GM13977 (cell line): Measurements from ENCODE around the gene CDC42BPA.

ENCODE experiments used
- DNase-seq: peaks from one replicate; pipeline ENCODE4 v3.0.0; 2012; ENCODE audit warnings: low spot score
- in situ Hi-C: fragments of 300-500 bp; cut with MboI; formaldehyde crosslinking; loops from one replicate; pipeline ENCODE4 v1.12.0; 2022; ENCODE audit warnings: low sequenced_read_pairs, low pct_unique_long_range_greater_than_20kb, mixed read lengths, inconsistent platforms; ENCODE audit not compliant: unreplicated experiment
- TF ChIP-seq, protein P1 (sequence below): IDR thresholded peaks from 2 replicates; pipeline ENCODE4 v1.5.1; 2012; ENCODE audit warnings: mild to moderate bottlenecking, control low read depth; ENCODE audit not compliant: insufficient read depth; ENCODE audit errors: extremely low read depth, missing control alignments

Gene CDC42BPA

DNA sequence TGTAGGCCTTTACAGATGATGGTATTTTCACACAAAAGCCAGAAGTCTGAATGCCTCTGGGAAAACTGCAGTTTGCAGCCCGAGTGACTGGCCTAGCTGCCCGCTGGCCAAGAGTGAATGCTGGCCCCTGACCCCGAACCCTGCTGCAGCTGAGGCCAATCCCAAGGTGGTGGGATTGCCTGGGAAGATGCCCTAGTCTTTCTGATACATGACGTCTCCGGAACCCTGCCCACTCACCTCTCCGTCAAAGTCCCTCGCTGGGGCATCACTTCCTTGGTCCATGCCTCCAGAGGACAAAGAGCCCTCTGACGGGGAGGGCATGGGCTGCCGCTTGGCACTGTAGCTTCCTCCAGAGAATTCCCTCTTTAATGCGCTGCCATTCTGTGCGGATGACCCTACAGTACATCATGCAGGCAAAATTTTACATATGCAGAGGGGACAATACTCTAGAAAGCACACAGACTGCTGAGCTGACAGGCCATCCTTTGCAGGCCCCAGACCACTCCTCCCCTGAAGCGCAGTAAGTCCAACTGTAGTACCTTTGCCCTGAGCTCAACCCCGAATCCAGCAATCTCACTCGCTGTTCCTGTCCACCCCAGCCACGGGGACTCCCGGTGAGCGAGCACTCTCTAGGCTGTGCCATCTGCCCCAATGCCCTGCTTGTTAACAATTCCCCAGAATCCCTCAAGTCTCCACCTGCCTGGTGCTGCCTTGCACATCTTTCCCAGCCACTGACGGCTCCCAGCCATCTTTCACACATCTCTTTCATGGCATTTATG, 323.5 kb downstream of the CDC42BPA start:
- TF ChIP-seq, protein P1, sequence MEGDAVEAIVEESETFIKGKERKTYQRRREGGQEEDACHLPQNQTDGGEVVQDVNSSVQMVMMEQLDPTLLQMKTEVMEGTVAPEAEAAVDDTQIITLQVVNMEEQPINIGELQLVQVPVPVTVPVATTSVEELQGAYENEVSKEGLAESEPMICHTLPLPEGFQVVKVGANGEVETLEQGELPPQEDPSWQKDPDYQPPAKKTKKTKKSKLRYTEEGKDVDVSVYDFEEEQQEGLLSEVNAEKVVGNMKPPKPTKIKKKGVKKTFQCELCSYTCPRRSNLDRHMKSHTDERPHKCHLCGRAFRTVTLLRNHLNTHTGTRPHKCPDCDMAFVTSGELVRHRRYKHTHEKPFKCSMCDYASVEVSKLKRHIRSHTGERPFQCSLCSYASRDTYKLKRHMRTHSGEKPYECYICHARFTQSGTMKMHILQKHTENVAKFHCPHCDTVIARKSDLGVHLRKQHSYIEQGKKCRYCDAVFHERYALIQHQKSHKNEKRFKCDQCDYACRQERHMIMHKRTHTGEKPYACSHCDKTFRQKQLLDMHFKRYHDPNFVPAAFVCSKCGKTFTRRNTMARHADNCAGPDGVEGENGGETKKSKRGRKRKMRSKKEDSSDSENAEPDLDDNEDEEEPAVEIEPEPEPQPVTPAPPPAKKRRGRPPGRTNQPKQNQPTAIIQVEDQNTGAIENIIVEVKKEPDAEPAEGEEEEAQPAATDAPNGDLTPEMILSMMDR, result no peak
- DNase-seq, result no peak
- in situ Hi-C loops, result no loop called here

- TF ChIP-seq, protein P1, result no peak
- DNase-seq, result no peak
- in situ Hi-C loops, result no loop called here
Observed at GRCh38 chr1:226993814-226994585, 324.3 kb downstream of the CDC42BPA start.

DNA sequence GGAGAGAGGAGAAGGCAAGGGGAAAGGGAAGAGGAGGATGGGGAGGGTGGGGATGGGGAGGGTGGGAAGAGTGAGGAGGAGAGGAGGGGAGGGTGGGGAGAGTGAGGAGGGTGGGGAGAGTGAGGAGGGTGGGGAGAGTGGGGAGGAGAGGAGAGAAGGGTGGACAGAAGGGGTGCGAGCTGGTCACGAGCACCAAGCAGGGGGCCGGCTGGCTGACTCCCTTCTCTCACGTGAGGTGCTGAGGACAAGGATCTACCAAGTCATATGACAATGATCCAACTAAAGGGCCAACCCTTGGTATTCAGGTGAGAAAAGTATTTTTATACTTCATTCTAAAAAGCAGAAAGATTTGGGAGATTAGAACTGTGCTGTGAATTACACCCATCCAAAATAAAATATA, 326.4 kb downstream of the CDC42BPA start:
- TF ChIP-seq, protein P1, result no peak
- in situ Hi-C loops, result no loop called here
- DNase-seq, result no peak

DNA sequence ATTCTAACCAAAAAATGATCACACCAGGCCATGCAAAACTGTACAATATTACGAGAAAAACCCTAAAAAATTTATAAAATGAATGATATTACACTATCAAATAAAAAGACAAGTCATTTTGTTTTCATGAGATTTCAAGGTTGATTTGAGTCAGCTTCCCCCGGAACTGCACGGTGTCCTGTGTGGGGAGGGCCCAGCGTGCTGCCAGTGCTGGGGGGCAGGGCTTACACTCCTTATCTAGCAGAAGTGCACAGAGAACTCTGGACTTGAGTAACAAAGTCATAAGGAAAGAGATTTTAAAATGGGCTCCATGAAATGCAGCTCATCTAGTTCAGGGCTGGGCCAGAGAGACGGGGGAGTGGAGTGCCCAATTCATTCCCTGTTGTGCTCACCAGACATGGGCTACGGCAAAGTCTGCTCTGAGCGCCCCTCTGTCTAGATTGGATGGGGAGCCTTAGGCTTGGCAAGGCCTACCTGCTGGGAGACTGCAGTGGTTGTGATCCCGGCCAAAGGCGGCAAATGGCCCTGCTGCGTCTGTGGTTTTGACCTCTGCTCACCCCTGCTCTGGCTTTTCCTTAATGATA, 328.1 kb downstream of the CDC42BPA start:
- peak; percentile 60 for DNase-seq
- in situ Hi-C loops, result no loop called here
- TF ChIP-seq, protein P1, result no peak

GRCh38 chr1:226989085-226989920, 329.0 kb downstream of the CDC42BPA start:
- no peak for DNase-seq
- TF ChIP-seq, protein P1, result no peak
- in situ Hi-C loops, result no loop called here

- TF ChIP-seq, protein P1, result no peak
- in situ Hi-C loops, result no loop called here
- peak; percentile 19 for DNase-seq
Observed at GRCh38 chr1:226988334-226988666, 330.0 kb downstream of the CDC42BPA start.
